ENCODE data around the gene RIPOR3. TPM values are rescaled to one million over a fixed set of nuclear protein-coding genes. Genes with fewer than 3 reads are reported as not detected.

RIPOR3 gene
- total RNA-seq, 8 experiments from 2014 or later, result 1.0 to 13.0 (median 2.8) TPM

DNA sequence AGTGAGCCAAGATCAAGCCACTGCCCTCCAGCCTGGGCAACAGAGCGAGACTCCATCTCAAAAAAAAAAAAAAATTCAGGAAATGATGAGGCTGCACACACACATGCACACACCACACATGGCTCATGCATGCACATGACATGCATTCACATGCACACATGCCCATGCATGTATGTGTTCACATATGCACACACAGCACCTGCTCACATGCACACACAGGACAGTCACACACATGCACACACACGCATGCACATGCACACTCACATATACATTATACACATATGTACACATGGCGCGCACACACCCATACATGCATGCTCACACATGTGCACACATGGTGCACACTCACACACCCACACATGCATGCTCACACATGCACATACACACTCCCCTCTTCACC is 22.5 kb downstream of the RIPOR3 start:
- no peak overlapping the region for H3K27ac ChIP-seq
- WGBS, 10 experiments, result 100% methylated on average over 1 to 2 of the region's 4 CpGs; no CpG with 5 or more reads in 8 of the 10 experiments
- ATAC-seq (replicated peaks in 6 of 8), result no peak
- peaks cover 9 to 10% of the 10 kb centered on the region in 2 donors for H3K4me1 ChIP-seq (replicated peaks in 1 of 2)
- H3K4me3 ChIP-seq, result no peak overlapping the region
- in situ Hi-C loops (cut with MboI; ENCODE audit: low pct_unique_long_range_greater_than_20kb in 2 of 9, low sequenced_read_pairs in 9 of 9, unreplicated experiment in 9 of 9), result no loop called here

DNA sequence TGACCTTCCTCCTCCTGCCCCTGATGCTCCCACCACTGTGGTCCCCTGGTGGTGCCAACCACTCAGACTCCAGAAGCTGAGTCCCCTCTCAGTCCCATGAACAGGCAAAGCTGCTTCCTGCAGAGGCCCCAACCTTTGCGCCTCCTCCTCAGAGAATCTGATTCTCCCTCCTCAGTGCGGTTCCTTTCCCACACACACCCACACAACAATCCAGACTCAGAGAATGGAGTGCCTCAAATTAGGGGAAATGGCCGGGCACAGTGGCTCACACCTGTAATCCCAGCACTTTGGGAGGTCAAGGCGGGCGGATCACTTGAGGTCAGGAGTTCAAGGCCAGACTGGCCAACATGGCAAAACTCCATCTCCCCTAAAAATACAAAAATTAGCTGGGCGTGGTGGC is 23.0 kb downstream of the RIPOR3 start:
- peaks cover 5% of the 10 kb centered on the region in 2 donors for H3K4me1 ChIP-seq (replicated peaks in 1 of 2)
- no peak overlapping the region for H3K4me3 ChIP-seq
- ATAC-seq (replicated peaks in 6 of 8), result no peak
- no peak overlapping the region for H3K27ac ChIP-seq
- WGBS, 10 experiments, result 70 to 100% (median 93%) methylated on average over 1 to 4 of the region's 6 CpGs; no CpG with 5 or more reads in 5 of the 10 experiments
- in situ Hi-C loops (cut with MboI; ENCODE audit: low pct_unique_long_range_greater_than_20kb in 2 of 9, low sequenced_read_pairs in 9 of 9, unreplicated experiment in 9 of 9), result no loop called here

DNA sequence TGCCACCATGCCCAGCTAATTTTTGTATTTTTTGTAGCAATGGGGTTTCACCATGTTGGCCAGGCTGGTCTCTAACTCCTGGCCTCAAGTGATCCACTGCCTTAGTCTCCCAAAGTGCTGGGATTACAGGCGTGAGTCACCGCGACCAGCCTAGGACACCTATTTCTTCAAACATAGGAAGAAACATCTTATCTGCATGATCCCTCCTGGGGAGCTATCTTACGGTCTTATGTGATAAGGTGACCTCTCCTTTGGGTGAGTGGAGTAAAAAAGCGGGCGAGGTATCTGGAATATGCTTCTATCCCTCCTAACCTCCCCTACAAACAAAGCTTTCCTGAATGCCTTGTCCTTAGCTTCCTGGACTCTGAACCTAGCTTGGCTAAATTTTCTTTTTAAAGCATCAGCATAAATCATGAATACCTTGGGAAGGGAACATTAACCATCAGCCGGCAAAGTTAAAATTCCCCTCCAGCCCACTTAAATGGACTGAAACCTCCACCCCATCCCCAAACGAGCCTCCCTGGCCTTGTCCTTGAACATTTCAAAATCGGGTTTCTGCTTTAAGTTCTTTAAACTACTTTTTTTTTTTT is 24.5 kb downstream of the RIPOR3 start:
- 31 to 96% (median 85%) methylated on average over 1 to 8 of the region's 9 CpGs; no CpG with 5 or more reads in 2 of the 10 experiments for WGBS, 10 experiments
- in situ Hi-C loops (cut with MboI; ENCODE audit: low pct_unique_long_range_greater_than_20kb in 2 of 9, low sequenced_read_pairs in 9 of 9, unreplicated experiment in 9 of 9), result no loop called here
- no peaks in the 10 kb centered on the region for H3K4me1 ChIP-seq (replicated peaks in 1 of 2)
- H3K27ac ChIP-seq, result no peak overlapping the region
- no peak for ATAC-seq (replicated peaks in 6 of 8)
- no peak overlapping the region for H3K4me3 ChIP-seq

DNA sequence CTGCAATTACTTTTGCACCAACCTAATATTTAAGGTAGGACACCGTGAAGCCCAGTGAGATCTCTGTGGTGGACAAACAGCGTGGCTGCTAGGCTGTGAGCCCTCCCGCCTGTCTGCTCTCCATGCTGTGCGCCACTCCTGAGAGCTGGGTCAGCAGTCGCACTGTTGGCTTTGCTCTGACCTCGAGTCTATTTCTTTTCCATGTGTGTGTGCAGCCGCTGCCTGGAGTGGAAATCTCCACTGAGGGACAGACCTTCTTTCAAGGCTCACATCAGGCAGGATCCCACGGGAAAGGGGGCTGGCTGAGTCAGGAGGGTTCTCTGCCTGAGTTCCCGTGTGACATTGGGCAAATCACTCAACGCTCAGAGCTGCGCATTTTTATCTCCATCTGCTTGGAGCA is 27.1 kb downstream of the RIPOR3 start:
- WGBS, 10 experiments, result 70 to 100% (median 85%) methylated on average over 1 to 8 of the region's 11 CpGs; no CpG with 5 or more reads in 2 of the 10 experiments
- Histone ChIP-seq H3K4me3 (no peak overlapping the region), H3K27ac (no peak overlapping the region), H3K4me1 (replicated peaks in 1 of 2) (no peaks in the 10 kb centered on the region)
- peak in 4 of 8 experiments; percentile 38 to 76 (median 70) for ATAC-seq (replicated peaks in 6 of 8)
- in situ Hi-C loops (cut with MboI; ENCODE audit: low pct_unique_long_range_greater_than_20kb in 2 of 9, low sequenced_read_pairs in 9 of 9, unreplicated experiment in 9 of 9), result no loop called here

DNA sequence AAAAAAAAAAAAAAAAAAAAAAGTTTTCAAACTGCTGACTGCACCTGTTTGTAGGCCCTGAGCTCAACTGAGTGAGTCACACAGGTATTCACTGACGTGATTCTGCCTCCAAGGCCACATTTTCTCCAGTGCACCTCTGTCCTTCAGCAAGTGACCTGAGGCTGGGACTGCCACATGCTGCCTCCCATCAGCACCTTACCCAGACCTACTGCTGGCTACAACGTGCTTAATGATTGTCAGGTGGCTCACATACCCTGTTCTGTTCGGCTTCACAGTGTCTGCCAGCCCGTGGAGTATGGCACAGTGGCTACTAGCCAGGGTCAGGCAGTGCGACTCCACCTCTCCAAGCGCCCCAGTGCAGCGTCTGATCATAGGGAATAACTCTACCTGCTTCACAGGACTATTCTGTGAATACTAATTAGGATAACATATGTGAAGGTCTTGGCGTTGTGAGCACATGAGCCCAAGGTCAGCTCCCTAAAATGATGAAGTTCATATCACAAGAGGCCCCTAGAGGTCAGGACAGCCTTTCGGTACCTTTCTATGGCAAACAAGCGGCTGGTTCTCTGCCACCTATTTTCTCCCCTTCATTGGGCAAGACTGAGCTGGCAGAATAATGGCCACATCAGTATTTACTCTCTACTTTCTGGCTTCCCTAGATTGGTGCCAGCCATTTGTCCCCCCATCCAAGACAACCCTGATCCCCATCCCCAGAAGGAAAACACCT is 28.1 kb downstream of the RIPOR3 start:
- 70 to 100% (median 90%) methylated on average over 1 to 6 of the region's 10 CpGs; no CpG with 5 or more reads in 3 of the 10 experiments for WGBS, 10 experiments
- H3K27ac ChIP-seq, result no peak overlapping the region
- peak in 2 of 8 experiments; percentile 25 to 48 for ATAC-seq (replicated peaks in 6 of 8)

DNA sequence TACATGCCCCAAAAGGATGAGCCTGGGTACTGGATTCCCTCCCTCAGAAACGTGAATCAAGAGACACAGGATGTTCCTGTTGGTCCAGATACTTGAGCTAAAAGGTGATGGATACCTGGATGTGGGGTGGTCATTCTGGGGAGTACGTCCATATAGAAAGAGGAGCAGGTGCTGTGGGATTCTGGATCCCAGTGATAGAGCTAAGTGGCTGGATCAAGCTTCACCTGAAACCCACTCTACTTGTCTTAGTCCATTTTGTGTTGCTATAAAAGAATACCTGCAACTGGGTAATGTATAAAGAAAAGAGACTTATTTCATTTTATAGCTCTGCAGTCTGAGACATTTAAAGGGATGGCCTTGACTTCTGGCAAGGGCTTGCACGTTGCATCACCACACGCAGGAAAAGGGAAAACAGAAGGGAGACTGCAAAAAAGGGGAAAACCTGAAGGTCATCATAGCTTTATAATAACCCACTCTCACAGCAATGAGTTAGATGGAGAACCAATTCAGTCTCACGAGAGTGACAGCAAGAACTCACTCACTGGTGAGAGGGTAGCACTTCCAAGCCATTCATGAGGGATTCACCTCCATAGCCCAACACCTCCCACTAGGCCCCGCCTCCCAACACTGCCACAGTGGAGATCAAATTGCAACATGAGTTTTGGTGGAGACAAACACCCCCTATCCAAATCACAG is 31.2 kb downstream of the RIPOR3 start:
- Histone ChIP-seq H3K4me1 (replicated peaks in 1 of 2) (peaks cover 0 to 7% of the 10 kb centered on the region in 2 donors), H3K27ac (no peak overlapping the region), H3K4me3 (no peak overlapping the region)
- no peak for ATAC-seq (replicated peaks in 6 of 8)
- WGBS, 10 experiments, result 84 to 100% (median 91%) methylated on average over 1 to 6 of the region's 6 CpGs; no CpG with 5 or more reads in 1 of the 10 experiments
- in situ Hi-C loops (cut with MboI; ENCODE audit: low pct_unique_long_range_greater_than_20kb in 2 of 9, low sequenced_read_pairs in 9 of 9, unreplicated experiment in 9 of 9), result no loop called here

More for the DNA sequence above, 28.1 kb downstream of the RIPOR3 start:
- Histone ChIP-seq H3K4me3 (no peak overlapping the region), H3K4me1 (replicated peaks in 1 of 2) (no peaks in the 10 kb centered on the region)
- in situ Hi-C loops (cut with MboI; ENCODE audit: low pct_unique_long_range_greater_than_20kb in 2 of 9, low sequenced_read_pairs in 9 of 9, unreplicated experiment in 9 of 9), result no loop called here

DNA sequence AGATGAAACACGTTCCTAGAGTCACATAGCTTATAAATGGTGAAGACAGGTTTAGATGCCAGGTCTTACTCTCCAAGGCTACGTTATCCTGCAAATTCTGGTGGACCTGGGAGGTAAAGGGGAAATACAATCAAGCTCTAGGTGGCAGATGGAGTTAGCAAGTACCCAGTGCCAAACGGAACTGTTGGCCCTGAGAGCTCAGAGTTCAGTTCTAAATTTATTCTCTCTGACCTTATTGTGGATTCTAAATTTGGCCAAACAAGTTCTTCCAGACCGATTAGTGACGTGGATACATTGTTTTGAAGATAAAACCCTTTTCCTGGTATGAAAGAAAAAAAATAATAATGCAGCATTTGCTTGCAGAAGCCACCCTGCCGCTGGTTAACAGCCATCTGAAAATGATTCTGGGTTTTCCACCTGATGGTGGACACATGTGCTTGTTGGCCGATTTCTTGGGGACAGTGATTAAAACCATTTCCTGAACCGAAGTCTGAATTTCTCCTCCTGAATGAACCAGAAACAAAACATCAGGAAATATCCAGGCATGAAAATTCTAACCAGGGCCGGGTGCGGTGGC is 32.5 kb downstream of the RIPOR3 start:
- Histone ChIP-seq H3K27ac (no peak overlapping the region), H3K4me1 (replicated peaks in 1 of 2) (peaks cover 0 to 12% of the 10 kb centered on the region in 2 donors), H3K4me3 (no peak overlapping the region)
- 21 to 93% (median 85%) methylated on average over 2 to 10 of the region's 10 CpGs for WGBS, 10 experiments
- peak in 1 of 8 experiments; percentile 11 for ATAC-seq (replicated peaks in 6 of 8)
- in situ Hi-C loops (cut with MboI; ENCODE audit: low pct_unique_long_range_greater_than_20kb in 2 of 9, low sequenced_read_pairs in 9 of 9, unreplicated experiment in 9 of 9), result no loop called here

DNA sequence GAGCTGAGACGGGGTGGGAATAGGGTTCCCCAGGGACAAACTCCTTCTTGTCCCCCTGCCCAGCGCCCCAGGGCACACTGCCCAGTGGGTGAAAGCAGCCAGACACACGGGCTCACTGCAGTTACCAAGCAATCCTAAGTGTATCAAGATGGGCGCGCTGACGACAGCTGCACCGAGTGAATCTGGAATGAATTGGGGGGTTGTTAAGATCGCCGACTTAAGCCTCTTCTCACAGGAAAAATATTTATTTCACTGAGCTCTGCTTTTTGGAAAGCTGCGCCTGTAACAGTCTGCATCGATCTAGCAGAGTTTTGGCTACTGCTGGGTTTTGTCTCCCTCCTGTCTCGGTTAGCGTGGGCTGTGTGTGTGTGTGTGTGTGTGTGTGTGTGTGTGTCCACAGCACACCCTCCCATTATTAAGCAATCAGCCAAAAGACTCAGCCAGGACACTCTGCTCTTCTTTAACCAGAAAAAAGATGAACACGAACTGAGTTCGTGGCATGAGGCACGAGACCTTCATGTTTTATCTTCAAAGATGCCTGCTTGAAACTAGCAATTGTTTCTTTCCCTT is 35.9 kb downstream of the RIPOR3 start:
- peak; percentile 31 to 83 (median 68) for ATAC-seq (replicated peaks in 6 of 8)
- no peak overlapping the region for H3K4me3 ChIP-seq

DNA sequence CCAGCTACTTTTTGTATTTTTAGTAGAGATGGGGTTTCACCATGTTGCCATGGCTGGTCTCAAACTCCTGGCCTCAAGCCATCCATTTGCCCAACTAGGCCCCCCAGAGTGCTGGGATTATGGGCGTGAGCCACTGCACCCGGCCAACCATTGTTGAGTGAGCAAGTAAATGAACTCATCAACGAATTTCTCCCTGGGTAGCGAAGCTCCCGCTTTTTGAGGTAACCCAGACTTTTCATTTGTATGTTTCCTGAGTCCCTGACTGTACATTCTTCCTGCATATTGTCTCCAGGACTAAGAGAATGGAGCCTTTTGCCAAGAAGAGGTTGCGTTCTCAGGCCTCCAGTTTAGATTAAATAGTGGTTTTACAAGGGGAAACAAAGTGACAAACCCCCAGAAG is 36.4 kb downstream of the RIPOR3 start:
- no peak overlapping the region for H3K4me3 ChIP-seq
- in situ Hi-C loops (cut with MboI; ENCODE audit: low pct_unique_long_range_greater_than_20kb in 2 of 9, low sequenced_read_pairs in 9 of 9, unreplicated experiment in 9 of 9), result no loop called here
- peak in 5 of 8 experiments; percentile 7 to 83 (median 49) for ATAC-seq (replicated peaks in 6 of 8)
- 0 to 100% (median 65%) methylated on average over 1 to 4 of the region's 6 CpGs; no CpG with 5 or more reads in 3 of the 10 experiments for WGBS, 10 experiments
- H3K4me1 ChIP-seq (replicated peaks in 1 of 2), result peaks cover 0 to 12% of the 10 kb centered on the region in 2 donors
- no peak overlapping the region for H3K27ac ChIP-seq

More for the DNA sequence above, 35.9 kb downstream of the RIPOR3 start:
- H3K4me1 ChIP-seq (replicated peaks in 1 of 2), result peaks cover 0 to 12% of the 10 kb centered on the region in 2 donors
- no peak overlapping the region for H3K27ac ChIP-seq
- in situ Hi-C loops (cut with MboI; ENCODE audit: low pct_unique_long_range_greater_than_20kb in 2 of 9, low sequenced_read_pairs in 9 of 9, unreplicated experiment in 9 of 9), result no loop called here
- 13 to 46% (median 25%) methylated on average over 2 to 11 of the region's 16 CpGs; no CpG with 5 or more reads in 1 of the 10 experiments for WGBS, 10 experiments

DNA sequence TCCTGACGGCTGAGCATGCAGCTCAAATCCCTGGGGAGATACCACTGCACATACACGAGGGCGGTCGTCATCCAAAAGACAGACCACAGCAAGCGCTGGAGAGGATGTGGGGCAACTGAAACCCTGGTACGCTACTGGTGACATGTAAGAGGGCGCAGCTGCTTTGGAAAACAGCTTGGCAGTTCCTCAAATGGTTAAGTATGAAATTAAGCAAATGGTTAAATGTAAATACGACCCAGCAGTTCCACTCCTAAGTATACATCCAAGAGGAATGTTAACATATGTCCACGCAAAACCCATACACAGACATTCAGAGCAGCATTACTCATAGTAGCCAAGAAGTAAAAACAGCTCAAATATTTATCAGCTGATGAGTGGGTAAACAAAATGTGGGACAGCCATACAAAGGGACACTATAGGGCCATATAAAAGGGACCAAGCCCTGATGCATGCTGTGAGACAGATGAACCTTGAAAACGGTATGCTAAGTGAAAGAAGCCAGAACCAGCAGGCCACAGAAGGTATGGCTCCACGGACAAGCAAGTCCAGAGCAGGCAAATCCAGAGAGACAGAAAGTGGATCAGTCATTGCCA is 38.5 kb downstream of the RIPOR3 start:
- 52 to 95% (median 85%) methylated on average over 5 to 11 of the region's 11 CpGs for WGBS, 10 experiments
- peak in 1 of 8 experiments; percentile 30 for ATAC-seq (replicated peaks in 6 of 8)
- peaks cover 0 to 12% of the 10 kb centered on the region in 2 donors for H3K4me1 ChIP-seq (replicated peaks in 1 of 2)

DNA sequence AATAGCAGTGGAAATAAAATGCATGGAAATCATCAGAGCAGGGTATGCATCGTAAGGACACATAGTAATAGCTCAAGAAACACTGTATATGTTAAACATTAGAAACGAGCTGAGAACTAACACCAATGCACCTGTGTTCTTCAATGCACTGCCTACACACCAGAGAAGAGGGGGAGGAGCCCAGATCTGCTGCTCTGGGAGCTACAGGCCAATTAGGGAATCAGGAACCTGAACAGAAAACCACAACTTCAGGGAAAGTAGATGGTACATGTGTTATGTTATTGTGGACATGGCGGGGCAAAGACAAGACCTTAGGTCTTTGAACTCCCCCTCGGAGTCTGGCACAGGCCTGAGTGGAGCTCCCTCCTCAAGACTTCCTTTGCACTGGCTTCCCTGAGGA is 39.7 kb downstream of the RIPOR3 start:
- 60 to 100% (median 86%) methylated on average over 1 to 4 of the region's 4 CpGs for WGBS, 10 experiments
- H3K27ac ChIP-seq, result no peak overlapping the region
- in situ Hi-C loops (cut with MboI; ENCODE audit: low pct_unique_long_range_greater_than_20kb in 2 of 9, low sequenced_read_pairs in 9 of 9, unreplicated experiment in 9 of 9), result no loop called here
- peaks cover 0 to 12% of the 10 kb centered on the region in 2 donors for H3K4me1 ChIP-seq (replicated peaks in 1 of 2)
- H3K4me3 ChIP-seq, result no peak overlapping the region
- ATAC-seq (replicated peaks in 6 of 8), result no peak

More for the DNA sequence above, 38.5 kb downstream of the RIPOR3 start:
- in situ Hi-C loops (cut with MboI; ENCODE audit: low pct_unique_long_range_greater_than_20kb in 2 of 9, low sequenced_read_pairs in 9 of 9, unreplicated experiment in 9 of 9), result no loop called here
- no peak overlapping the region for H3K27ac ChIP-seq
- no peak overlapping the region for H3K4me3 ChIP-seq

DNA sequence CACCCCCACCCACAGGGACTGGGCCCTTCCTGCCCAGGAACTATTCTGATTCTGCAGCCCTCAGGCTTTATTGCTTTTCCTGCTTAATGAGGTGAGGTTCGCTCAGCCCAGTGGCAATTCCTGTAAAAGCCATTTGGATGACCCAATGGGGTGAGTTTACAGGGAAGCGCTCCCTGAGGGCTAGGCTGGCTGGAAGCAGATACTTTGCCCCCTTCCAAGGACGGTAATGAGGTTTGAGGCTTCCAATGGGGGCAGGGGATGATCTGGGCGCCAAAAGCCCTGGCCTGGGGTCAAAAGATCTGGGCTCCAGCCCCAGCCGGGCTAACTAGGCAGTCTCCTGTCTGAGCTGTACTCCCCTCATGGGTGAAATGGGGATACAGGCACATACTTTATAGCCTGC is 41.8 kb downstream of the RIPOR3 start:
- no peak for ATAC-seq (replicated peaks in 6 of 8)
- 40 to 100% (median 61%) methylated on average over 1 to 2 of the region's 5 CpGs; no CpG with 5 or more reads in 6 of the 10 experiments for WGBS, 10 experiments

More for the DNA sequence above, 41.8 kb downstream of the RIPOR3 start:
- Histone ChIP-seq H3K27ac (no peak overlapping the region), H3K4me3 (no peak overlapping the region), H3K4me1 (replicated peaks in 1 of 2) (peaks cover 7 to 12% of the 10 kb centered on the region in 2 donors)
- in situ Hi-C loops (cut with MboI; ENCODE audit: low pct_unique_long_range_greater_than_20kb in 2 of 9, low sequenced_read_pairs in 9 of 9, unreplicated experiment in 9 of 9), result no loop called here

All from motor neuron (in vitro differentiated cells).